ENCODE data around the gene ATG2A. TPM values are rescaled to one million over a fixed set of nuclear protein-coding genes. Genes with fewer than 3 reads are reported as not detected.

ATG2A gene
- total RNA-seq, 1 donor from 2014 or later: 13.1 TPM

DNA sequence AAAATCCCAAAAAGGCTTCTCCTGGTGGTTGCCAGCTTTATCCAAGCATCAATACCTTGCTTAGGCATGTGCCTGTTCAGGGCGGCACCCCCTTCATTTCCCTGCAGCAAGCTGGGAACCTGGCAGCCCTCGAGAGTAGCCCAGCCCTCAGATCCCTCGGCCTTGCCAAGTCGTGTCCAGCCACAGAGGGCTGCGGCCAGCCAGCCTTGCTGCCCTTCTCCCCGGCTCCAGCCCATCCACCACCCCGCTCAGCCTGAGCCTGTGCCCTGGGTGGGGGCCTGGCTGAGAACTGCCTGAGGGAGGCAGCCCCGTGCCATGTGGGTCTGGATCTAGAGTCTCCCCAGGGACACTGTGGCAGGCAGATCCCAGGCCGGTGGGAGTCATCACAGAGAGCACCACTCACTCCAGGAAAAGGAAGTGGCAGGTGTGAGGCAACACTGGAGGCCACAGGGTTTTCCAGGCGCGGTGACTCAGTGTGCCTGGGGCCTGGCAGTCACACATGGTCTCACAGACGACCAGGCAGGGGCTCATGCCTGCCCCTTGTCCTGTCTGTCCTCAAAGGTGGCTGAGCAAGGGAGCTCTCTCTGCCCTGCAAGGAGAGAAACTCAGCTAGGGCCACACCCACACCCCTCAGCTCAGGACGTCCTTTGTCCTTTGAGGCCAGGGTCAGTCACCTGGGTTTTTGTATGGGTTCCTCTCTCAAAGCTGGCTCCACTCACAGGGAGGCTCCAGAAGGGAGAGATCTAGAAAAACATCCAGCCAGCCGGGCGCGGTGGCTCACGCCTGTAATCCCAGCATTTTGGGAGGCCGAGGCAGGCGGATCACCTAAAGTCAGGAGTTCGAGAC lies 60.4 kb downstream of the ATG2A start:
- no peak for DNase-seq
- TF ChIP-seq, protein P1, sequence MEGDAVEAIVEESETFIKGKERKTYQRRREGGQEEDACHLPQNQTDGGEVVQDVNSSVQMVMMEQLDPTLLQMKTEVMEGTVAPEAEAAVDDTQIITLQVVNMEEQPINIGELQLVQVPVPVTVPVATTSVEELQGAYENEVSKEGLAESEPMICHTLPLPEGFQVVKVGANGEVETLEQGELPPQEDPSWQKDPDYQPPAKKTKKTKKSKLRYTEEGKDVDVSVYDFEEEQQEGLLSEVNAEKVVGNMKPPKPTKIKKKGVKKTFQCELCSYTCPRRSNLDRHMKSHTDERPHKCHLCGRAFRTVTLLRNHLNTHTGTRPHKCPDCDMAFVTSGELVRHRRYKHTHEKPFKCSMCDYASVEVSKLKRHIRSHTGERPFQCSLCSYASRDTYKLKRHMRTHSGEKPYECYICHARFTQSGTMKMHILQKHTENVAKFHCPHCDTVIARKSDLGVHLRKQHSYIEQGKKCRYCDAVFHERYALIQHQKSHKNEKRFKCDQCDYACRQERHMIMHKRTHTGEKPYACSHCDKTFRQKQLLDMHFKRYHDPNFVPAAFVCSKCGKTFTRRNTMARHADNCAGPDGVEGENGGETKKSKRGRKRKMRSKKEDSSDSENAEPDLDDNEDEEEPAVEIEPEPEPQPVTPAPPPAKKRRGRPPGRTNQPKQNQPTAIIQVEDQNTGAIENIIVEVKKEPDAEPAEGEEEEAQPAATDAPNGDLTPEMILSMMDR (IDR thresholded peaks at IDR 0.05; ENCODE audit: borderline replicate concordance): no peak
- intact Hi-C loops (cut with micrococcal nuclease): no loop called here
- H3K27me3 ChIP-seq (ENCODE audit: low read depth): no peaks in the 10 kb centered on the region
- H3K4me3 ChIP-seq: peak overlapping the region; percentile 16
- peak overlapping the region; percentile 93 for H3K27ac ChIP-seq (replicated peaks)
- peaks cover 100% of the 10 kb centered on the region for H3K4me1 ChIP-seq
- no peaks in the 10 kb centered on the region for H3K9me3 ChIP-seq (replicated peaks)
- H3K36me3 ChIP-seq: peaks cover 49% of the 10 kb centered on the region

DNA sequence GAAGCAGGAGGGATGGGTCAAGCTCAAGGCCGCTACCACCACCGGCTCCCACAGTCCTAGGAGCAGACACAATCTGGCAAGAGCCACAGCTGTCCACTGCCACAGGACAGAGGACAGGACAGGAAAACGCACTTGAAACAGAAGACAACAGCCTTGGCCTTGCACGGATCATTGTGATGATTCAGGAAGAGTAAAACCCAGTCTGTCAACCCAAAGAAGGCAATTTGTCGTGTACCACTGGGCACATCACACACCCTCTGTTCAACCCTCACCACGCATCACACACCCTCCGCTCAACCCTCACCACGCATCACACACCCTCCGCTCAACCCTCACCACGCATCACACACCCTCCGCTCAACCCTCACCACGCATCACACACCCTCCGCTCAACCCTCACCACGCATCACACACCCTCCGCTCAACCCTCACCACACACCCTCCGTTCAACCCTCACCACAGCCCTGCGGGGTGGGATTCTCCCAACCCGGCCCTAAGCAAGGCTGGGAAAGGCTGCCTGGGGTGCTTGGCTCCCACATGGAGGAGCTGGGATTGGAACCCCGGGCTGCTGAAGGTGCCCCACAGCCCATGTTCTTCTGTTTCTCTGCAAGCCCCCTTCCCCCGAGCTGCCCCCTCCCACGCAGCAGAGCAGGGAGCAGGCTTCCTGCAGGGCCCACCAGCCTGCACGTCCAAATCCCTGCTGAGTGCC lies 61.3 kb downstream of the ATG2A start:
- H3K4me1 ChIP-seq: peaks cover 100% of the 10 kb centered on the region
- DNase-seq: no peak
- intact Hi-C loops (cut with micrococcal nuclease): no loop called here

DNA sequence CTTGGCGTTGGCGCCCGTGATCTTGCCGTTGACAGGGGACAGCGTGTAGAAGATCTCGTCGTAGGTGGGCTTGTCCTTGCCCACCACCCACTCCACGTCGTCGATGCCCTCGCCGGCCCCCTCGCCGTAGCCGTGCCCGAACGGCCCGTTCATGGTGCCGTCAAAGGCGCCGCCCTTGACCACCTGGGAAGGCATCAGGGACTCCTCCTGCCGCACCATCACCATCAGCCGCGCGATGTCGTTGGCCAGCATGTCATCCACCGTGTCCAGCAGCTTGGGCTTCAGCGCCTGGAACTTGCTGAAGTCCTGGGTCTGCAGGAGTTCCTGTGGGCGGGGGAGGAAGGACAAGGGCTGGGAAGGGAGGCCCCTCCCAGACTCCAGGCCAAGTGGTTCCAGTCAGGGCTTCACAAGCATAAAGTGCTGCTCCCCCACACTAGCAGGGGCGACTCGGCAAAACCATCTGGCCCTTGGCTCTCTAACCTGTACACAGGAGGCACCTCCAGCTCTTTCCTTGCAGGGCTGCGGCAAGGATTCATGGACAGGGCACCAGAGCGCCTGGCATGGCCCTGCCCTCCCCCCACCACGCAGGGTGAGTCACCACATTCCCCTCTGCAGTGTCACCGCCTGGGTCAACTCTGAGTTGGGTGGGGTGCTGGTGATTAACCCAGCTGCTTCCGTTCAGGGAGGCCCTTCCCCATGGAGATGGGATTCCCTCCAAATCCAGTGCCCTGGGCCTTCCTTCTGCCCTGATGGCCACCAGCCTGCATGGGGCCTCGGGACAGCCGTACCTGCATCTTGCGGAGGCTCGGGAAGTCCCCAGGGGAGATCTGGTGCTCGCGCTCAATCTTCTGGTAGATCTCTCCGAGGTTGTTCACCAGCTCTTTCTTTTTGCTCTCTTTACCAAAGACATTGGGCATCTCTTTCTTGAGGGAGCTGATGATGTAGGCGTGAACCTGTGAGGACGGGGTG lies 62.2 kb downstream of the ATG2A start:
- no peaks in the 10 kb centered on the region for H3K27me3 ChIP-seq (ENCODE audit: low read depth)
- peaks cover 43% of the 10 kb centered on the region for H3K36me3 ChIP-seq
- TF ChIP-seq, protein P1 (IDR thresholded peaks at IDR 0.05; ENCODE audit: borderline replicate concordance): peak; percentile 8
- peak overlapping the region; percentile 49 for H3K4me3 ChIP-seq
- intact Hi-C loops (cut with micrococcal nuclease): no loop called here
- peak overlapping the region; percentile 93 for H3K27ac ChIP-seq (replicated peaks)
- H3K9me3 ChIP-seq (replicated peaks): no peaks in the 10 kb centered on the region
- H3K4me1 ChIP-seq: peaks cover 100% of the 10 kb centered on the region
- peak; percentile 79 for DNase-seq

More for the DNA sequence above, 61.3 kb downstream of the ATG2A start:
- Histone ChIP-seq H3K9me3 (replicated peaks) (no peaks in the 10 kb centered on the region), H3K4me3 (peak overlapping the region; percentile 49), H3K36me3 (peaks cover 49% of the 10 kb centered on the region), H3K27me3 (ENCODE audit: low read depth) (no peaks in the 10 kb centered on the region), H3K27ac (replicated peaks) (peak overlapping the region; percentile 93)
- TF ChIP-seq, protein P1 (IDR thresholded peaks at IDR 0.05; ENCODE audit: borderline replicate concordance): no peak

DNA sequence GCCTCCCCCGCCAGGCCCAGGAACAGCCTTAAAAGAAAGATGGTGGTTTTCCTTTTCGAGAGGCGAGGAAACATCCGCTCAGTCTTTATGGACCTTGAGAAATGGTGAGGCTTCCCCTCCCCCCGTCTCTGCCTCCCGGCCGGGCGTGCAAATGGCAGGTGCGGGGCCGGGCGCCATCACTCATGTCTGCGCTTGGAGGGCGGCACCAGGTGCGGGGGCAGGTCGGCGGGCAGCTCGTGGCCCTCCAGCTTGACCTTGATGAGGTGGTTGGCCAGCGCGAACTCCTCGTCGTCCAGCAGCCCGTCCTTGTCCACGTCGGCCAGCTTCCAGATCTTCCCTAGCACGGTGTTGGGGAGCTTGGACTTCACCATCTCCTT lies 62.9 kb downstream of the ATG2A start:
- H3K9me3 ChIP-seq (replicated peaks): no peaks in the 10 kb centered on the region
- H3K27me3 ChIP-seq (ENCODE audit: low read depth): no peaks in the 10 kb centered on the region
- peak overlapping the region; percentile 49 for H3K4me3 ChIP-seq
- peak overlapping the region; percentile 93 for H3K27ac ChIP-seq (replicated peaks)
- intact Hi-C loops (cut with micrococcal nuclease): no loop called here
- peaks cover 37% of the 10 kb centered on the region for H3K36me3 ChIP-seq
- no peak for DNase-seq
- TF ChIP-seq, protein P1 (IDR thresholded peaks at IDR 0.05; ENCODE audit: borderline replicate concordance): no peak
- H3K4me1 ChIP-seq: peaks cover 100% of the 10 kb centered on the region

DNA sequence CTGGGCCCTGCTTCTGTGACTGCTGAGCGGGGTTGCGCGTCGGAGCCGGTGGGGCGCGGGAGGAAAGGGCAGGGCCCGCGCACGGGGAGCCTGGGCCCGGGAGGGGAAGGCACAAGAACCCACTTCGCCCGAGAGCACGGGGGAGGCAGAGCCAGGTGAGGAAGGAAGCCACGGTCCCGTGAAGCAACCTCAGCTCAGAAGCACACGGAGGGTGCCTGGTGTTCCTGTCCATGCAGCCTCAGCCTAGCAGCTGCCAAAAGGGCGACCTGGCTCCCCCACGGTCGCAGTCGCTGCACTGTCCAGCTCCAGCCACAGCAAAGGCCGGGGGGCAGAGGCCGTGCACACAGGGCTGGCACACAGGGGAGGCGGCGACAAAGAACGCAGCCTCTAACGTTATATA lies 63.3 kb downstream of the ATG2A start:
- no peaks in the 10 kb centered on the region for H3K9me3 ChIP-seq (replicated peaks)
- H3K36me3 ChIP-seq: peaks cover 32% of the 10 kb centered on the region
- TF ChIP-seq, protein P1 (IDR thresholded peaks at IDR 0.05; ENCODE audit: borderline replicate concordance): no peak
- intact Hi-C loops (cut with micrococcal nuclease): no loop called here
- H3K4me3 ChIP-seq: peak overlapping the region; percentile 49
- no peaks in the 10 kb centered on the region for H3K27me3 ChIP-seq (ENCODE audit: low read depth)
- H3K27ac ChIP-seq (replicated peaks): peak overlapping the region; percentile 93
- DNase-seq: no peak
- H3K4me1 ChIP-seq: peaks cover 100% of the 10 kb centered on the region

All from left ventricle myocardium inferior (tissue), 1 donor.